H9 (cell line): Measurements from ENCODE around the gene CEP120. TPM values are rescaled to one million over a fixed set of nuclear protein-coding genes. Genes with fewer than 3 reads are reported as not detected.

ENCODE experiments used
- DNase-seq: peaks from one replicate; pipeline ENCODE4 v3.0.0-alpha.2; 2017
- H2AFZ ChIP-seq: one replicate; pipeline ENCODE4 v1.6.1; 2013; ENCODE audit warnings: mild to moderate bottlenecking, low read length, control low read depth, moderate library complexity
- H2AK5ac ChIP-seq: 2 replicates; pipeline ENCODE4 v1.6.1; 2013; ENCODE audit warnings: low read length, control low read depth, mixed read lengths; ENCODE audit not compliant: insufficient read length
- H2BK120ac ChIP-seq: one replicate; pipeline ENCODE4 v1.6.1; 2013; ENCODE audit warnings: low read depth, mild to moderate bottlenecking, low read length, control low read depth, inconsistent platforms; ENCODE audit not compliant: poor library complexity, severe bottlenecking
- H2BK12ac ChIP-seq: 2 replicates; pipeline ENCODE4 v1.6.1; 2013; ENCODE audit warnings: low read length, control low read depth, mixed read lengths, low read depth; ENCODE audit not compliant: insufficient read length
- H2BK15ac ChIP-seq: 2 replicates; pipeline ENCODE4 v1.6.1; 2013; ENCODE audit warnings: low read depth, low read length, control low read depth
- H2BK20ac ChIP-seq: one replicate; pipeline ENCODE4 v1.6.1; 2013; ENCODE audit warnings: low read depth, mild to moderate bottlenecking, low read length, control low read depth, inconsistent platforms; ENCODE audit not compliant: poor library complexity, severe bottlenecking
- H2BK5ac ChIP-seq: 2 replicates; pipeline ENCODE4 v1.6.1; 2013; ENCODE audit warnings: low read length, control low read depth, mixed read lengths; ENCODE audit not compliant: insufficient read length
- H3K14ac ChIP-seq: 2 replicates; pipeline ENCODE4 v1.6.1; 2013; ENCODE audit warnings: low read length, control low read depth; ENCODE audit not compliant: insufficient read depth
- H3K18ac ChIP-seq: 2 replicates; pipeline ENCODE4 v1.6.1; 2013; ENCODE audit warnings: low read depth, mild to moderate bottlenecking, mixed read lengths, low read length, control low read depth; ENCODE audit not compliant: insufficient read length
- H3K23ac ChIP-seq: 2 replicates; pipeline ENCODE4 v1.6.1; 2013; ENCODE audit warnings: low read length, control low read depth, mixed read lengths, low read depth; ENCODE audit not compliant: insufficient read length
- H3K23me2 ChIP-seq: 2 replicates; pipeline ENCODE4 v1.6.1; 2013; ENCODE audit warnings: low read depth, mild to moderate bottlenecking, mixed read lengths, low read length, control low read depth; ENCODE audit not compliant: insufficient read length, poor library complexity, severe bottlenecking
- H3K27ac ChIP-seq: 2 replicates; pipeline ENCODE4 v1.5.1; 2013; ENCODE audit warnings: low read length, control low read depth, mixed read lengths, low read depth; ENCODE audit not compliant: insufficient read length
- H3K27me3 ChIP-seq: 2 replicates; pipeline ENCODE4 v1.6.1; 2013; ENCODE audit warnings: low read length, control low read depth, inconsistent platforms; ENCODE audit not compliant: insufficient read depth
- H3K4ac ChIP-seq: 2 replicates; pipeline ENCODE4 v1.6.1; 2013; ENCODE audit warnings: low read depth, mild to moderate bottlenecking, control low read depth, inconsistent platforms, low read length, moderate library complexity
- H3K4me1 ChIP-seq: 2 replicates; pipeline ENCODE4 v1.6.1; 2013; ENCODE audit warnings: low read length, control low read depth, inconsistent platforms; ENCODE audit not compliant: insufficient read depth
- H3K4me2 ChIP-seq: 2 replicates; pipeline ENCODE4 v1.6.1; 2013; ENCODE audit warnings: low read length, control low read depth, mixed read lengths; ENCODE audit not compliant: insufficient read length, insufficient read depth
- H3K56ac ChIP-seq: 2 replicates; pipeline ENCODE4 v1.6.1; 2013; ENCODE audit warnings: low read depth, mild to moderate bottlenecking, mixed read lengths, low read length, control low read depth; ENCODE audit not compliant: insufficient read length
- H3K79me1 ChIP-seq: 2 replicates; pipeline ENCODE4 v1.6.1; 2013; ENCODE audit warnings: low read depth, mild to moderate bottlenecking, moderate library complexity, low read length, control low read depth, inconsistent platforms; ENCODE audit not compliant: insufficient read depth, poor library complexity, severe bottlenecking
- H3K79me2 ChIP-seq: 2 replicates; pipeline ENCODE4 v1.6.1; 2013; ENCODE audit warnings: low read length, control low read depth, inconsistent platforms; ENCODE audit not compliant: insufficient read depth
- H3K9ac ChIP-seq: 2 replicates; pipeline ENCODE4 v1.6.1; 2013; ENCODE audit warnings: low read length, control low read depth, mixed read lengths; ENCODE audit not compliant: insufficient read length; ENCODE audit errors: extremely low read depth
- H3K9me3 ChIP-seq: one replicate; pipeline ENCODE4 v1.6.1; 2013; ENCODE audit warnings: low read depth, low read length, inconsistent platforms; ENCODE audit not compliant: control insufficient read depth
- H3T11ph ChIP-seq: one replicate; pipeline ENCODE4 v1.6.1; 2013; ENCODE audit warnings: mild to moderate bottlenecking, low read length, control low read depth, inconsistent platforms
- H4K20me1 ChIP-seq: one replicate; pipeline ENCODE4 v1.6.1; 2013; ENCODE audit not compliant: control insufficient read depth, insufficient read length, insufficient read depth
- H4K5ac ChIP-seq: 2 replicates; pipeline ENCODE4 v1.6.1; 2013; ENCODE audit warnings: low read depth, mild to moderate bottlenecking, mixed read lengths, low read length, control low read depth; ENCODE audit not compliant: insufficient read length
- H4K8ac ChIP-seq: replicated peaks from 2 replicates; pipeline ENCODE4 v1.6.1; 2013; ENCODE audit warnings: low read length, control low read depth, mixed read lengths, low read depth; ENCODE audit not compliant: insufficient read length
- H4K91ac ChIP-seq: 2 replicates; pipeline ENCODE4 v1.6.1; 2013; ENCODE audit warnings: low read depth, mild to moderate bottlenecking, moderate library complexity, mixed read lengths, low read length, control low read depth; ENCODE audit not compliant: insufficient read length
- H3K27ac Mint-ChIP-seq, 3 experiments: 2 replicates in 2 of 3; 3 replicates in 1 of 3; pipeline ENCODE4 v1.8.0; 2020 to 2021; ENCODE audit warnings: mixed read lengths in 3 of 3, mild to moderate bottlenecking in 1 of 3, moderate library complexity in 1 of 3
- H3K27me3 Mint-ChIP-seq: 2 replicates; pipeline ENCODE4 v1.8.0; 2021; ENCODE audit warnings: low read depth, mild to moderate bottlenecking, moderate library complexity, mixed read lengths
- H3K36me3 Mint-ChIP-seq, 3 experiments: 2 replicates in 2 of 3; 3 replicates in 1 of 3; pipeline ENCODE4 v1.8.0; 2020 to 2021; ENCODE audit warnings: low read depth in 3 of 3, mixed read lengths in 3 of 3; ENCODE audit not compliant: insufficient read depth in 1 of 3
- H3K4me1 Mint-ChIP-seq, 2 experiments: 2 replicates each; pipeline ENCODE4 v1.8.0; 2020; ENCODE audit warnings: mixed read lengths in 2 of 2
- H3K4me3 Mint-ChIP-seq, 2 experiments: 2 replicates in 1 of 2; 3 replicates in 1 of 2; pipeline ENCODE4 v1.8.0; 2020 to 2021; ENCODE audit warnings: mild to moderate bottlenecking in 2 of 2, mixed read lengths in 2 of 2, moderate library complexity in 1 of 2
- H3K9me3 Mint-ChIP-seq, 2 experiments: 2 replicates in 1 of 2; 3 replicates in 1 of 2; pipeline ENCODE4 v1.8.0; 2020; ENCODE audit warnings: mild to moderate bottlenecking in 2 of 2, mixed read lengths in 2 of 2, moderate library complexity in 1 of 2
- WGBS: extraction: QIAGEN DNeasy Blood & Tissue Kit; methylation state at CpG from one replicate; pipeline ENCODE4 v1.1.7; 2013; ENCODE audit warnings: missing lambda C conversion rate, low lambda C conversion rate, mixed read lengths; ENCODE audit not compliant: insufficient read length; ENCODE audit errors: extremely low coverage; 5-methylcytosine and 5-hydroxymethylcytosine counted together
- total RNA-seq: library from RNA; stranded (reverse); gene quantifications from 2 replicates; pipeline ENCODE4 v1.2.1, GENCODE V29; 2021
- TF ChIP-seq, protein P1 (sequence below): fragments of 200-600 bp; sonication (generic); conservative IDR thresholded peaks from 3 replicates; pipeline ENCODE4 v1.8.0; 2021; ENCODE audit warnings: antibody characterized with exemption, mild to moderate bottlenecking

CEP120 gene
- total RNA-seq, 1 experiment from 2014 or later, result 22.5 TPM

DNA sequence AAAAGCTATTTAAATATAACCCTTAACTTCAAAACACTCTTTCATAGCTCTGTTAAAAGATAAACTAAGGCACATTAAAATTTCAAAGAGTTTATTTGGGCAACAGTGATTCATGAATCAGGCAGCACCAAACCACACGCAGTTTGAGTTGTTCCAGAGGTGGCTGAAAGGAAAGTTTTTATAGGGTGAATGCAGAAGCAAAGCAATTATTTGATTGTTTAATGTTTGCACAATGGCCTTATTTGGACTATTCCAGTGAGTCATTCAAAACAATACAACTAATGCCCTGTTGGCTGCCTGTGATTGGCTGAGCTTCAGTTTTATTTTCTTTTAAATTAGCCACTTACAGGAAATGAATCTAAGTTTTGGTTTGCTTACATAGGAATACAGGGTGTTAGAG is 125.3 kb downstream of the CEP120 start:
- no peak overlapping the region for H4K91ac ChIP-seq
- Mint-ChIP-seq H3K9me3 (peaks cover 3 to 18% of the 10 kb centered on the region in 2 experiments; a peak in 2 of 5 replicates), H3K27me3 (no peaks in the 10 kb centered on the region; the same call in 1 of the 2 replicates), H3K27ac (no peak overlapping the region), H3K4me1 (peaks cover 25 to 34% of the 10 kb centered on the region in 2 experiments), H3K36me3 (peaks cover 0 to 21% (median 0%) of the 10 kb centered on the region in 3 experiments; a peak in 2 of 7 replicates), H3K4me3 (no peak overlapping the region)
- H2BK5ac ChIP-seq, result no peak overlapping the region
- H2BK20ac ChIP-seq, result no peak overlapping the region
- no peak overlapping the region for H2BK15ac ChIP-seq
- H3K9ac ChIP-seq, result no peak overlapping the region
- no peak overlapping the region for H4K8ac ChIP-seq
- H2AK5ac ChIP-seq, result no peak overlapping the region
- H3K79me1 ChIP-seq, result no peaks in the 10 kb centered on the region
- H3K79me2 ChIP-seq, result no peaks in the 10 kb centered on the region
- H4K20me1 ChIP-seq, result no peaks in the 10 kb centered on the region
- DNase-seq, result no peak
- H3K4me2 ChIP-seq, result no peak overlapping the region
- H3K14ac ChIP-seq, result no peak overlapping the region
- H2BK12ac ChIP-seq, result no peak overlapping the region
- H2BK120ac ChIP-seq, result no peak overlapping the region
- H3K18ac ChIP-seq, result no peak overlapping the region
- H3K56ac ChIP-seq, result no peak overlapping the region
- no peaks in the 10 kb centered on the region for H3K9me3 ChIP-seq
- H3K4ac ChIP-seq, result no peak overlapping the region
- no peak overlapping the region for H4K5ac ChIP-seq
- H2AFZ ChIP-seq, result no peak overlapping the region
- H3K27me3 ChIP-seq, result no peaks in the 10 kb centered on the region
- H3K27ac ChIP-seq, result no peak overlapping the region
- H3K23ac ChIP-seq, result no peak overlapping the region
- H3K4me1 ChIP-seq, result no peaks in the 10 kb centered on the region; the same call in 1 of the 2 replicates
- no peak overlapping the region for H3T11ph ChIP-seq
- no peaks in the 10 kb centered on the region for H3K23me2 ChIP-seq
- WGBS, result no CpG with 5 or more reads among the region's 1 CpG
- TF ChIP-seq, protein P1, sequence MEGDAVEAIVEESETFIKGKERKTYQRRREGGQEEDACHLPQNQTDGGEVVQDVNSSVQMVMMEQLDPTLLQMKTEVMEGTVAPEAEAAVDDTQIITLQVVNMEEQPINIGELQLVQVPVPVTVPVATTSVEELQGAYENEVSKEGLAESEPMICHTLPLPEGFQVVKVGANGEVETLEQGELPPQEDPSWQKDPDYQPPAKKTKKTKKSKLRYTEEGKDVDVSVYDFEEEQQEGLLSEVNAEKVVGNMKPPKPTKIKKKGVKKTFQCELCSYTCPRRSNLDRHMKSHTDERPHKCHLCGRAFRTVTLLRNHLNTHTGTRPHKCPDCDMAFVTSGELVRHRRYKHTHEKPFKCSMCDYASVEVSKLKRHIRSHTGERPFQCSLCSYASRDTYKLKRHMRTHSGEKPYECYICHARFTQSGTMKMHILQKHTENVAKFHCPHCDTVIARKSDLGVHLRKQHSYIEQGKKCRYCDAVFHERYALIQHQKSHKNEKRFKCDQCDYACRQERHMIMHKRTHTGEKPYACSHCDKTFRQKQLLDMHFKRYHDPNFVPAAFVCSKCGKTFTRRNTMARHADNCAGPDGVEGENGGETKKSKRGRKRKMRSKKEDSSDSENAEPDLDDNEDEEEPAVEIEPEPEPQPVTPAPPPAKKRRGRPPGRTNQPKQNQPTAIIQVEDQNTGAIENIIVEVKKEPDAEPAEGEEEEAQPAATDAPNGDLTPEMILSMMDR, result no peak
